GM18517 (cell line): ENCODE measurements around the gene CTIF.

Experiments
- ATAC-seq: cut with Tn5 transposase; IDR thresholded peaks from one replicate; pipeline ENCODE4 v1.9.1; 2021; ENCODE audit warnings: mild to moderate bottlenecking, moderate library complexity; ENCODE audit not compliant: unreplicated experiment

The CTIF gene

GRCh38 chr18:48599391-48599790 is 60.6 kb downstream of the CTIF start:
- ATAC-seq = no peak

GRCh38 chr18:48600046-48600445 is 61.2 kb downstream of the CTIF start:
- no peak for ATAC-seq

- no peak for ATAC-seq
Observed at GRCh38 chr18:48600456-48601090, 61.7 kb downstream of the CTIF start.

GRCh38 chr18:48601343-48601742 is 62.5 kb downstream of the CTIF start:
- no peak for ATAC-seq

- ATAC-seq = no peak
Observed at GRCh38 chr18:48602759-48603390, 64.0 kb downstream of the CTIF start.

GRCh38 chr18:48605408-48605845 is 66.6 kb downstream of the CTIF start:
- ATAC-seq = no peak

- no peak for ATAC-seq
Observed at GRCh38 chr18:48607056-48607984, 68.5 kb downstream of the CTIF start.

GRCh38 chr18:48608581-48608980 is 69.8 kb downstream of the CTIF start:
- ATAC-seq = no peak

- ATAC-seq = no peak
Observed at GRCh38 chr18:48609114-48609513, 70.3 kb downstream of the CTIF start.

- no peak for ATAC-seq
Observed at GRCh38 chr18:48609820-48610815, 71.3 kb downstream of the CTIF start.

GRCh38 chr18:48611203-48611602 is 72.4 kb downstream of the CTIF start:
- no peak for ATAC-seq

- ATAC-seq = no peak
Observed at GRCh38 chr18:48611785-48612480, 73.1 kb downstream of the CTIF start.

- ATAC-seq = no peak
Observed at GRCh38 chr18:48612511-48612910, 73.7 kb downstream of the CTIF start.

- no peak for ATAC-seq
Observed at GRCh38 chr18:48612917-48613316, 74.1 kb downstream of the CTIF start.

- no peak for ATAC-seq
Observed at GRCh38 chr18:48613589-48614404, 75.0 kb downstream of the CTIF start.

GRCh38 chr18:48615566-48616401 is 77.0 kb downstream of the CTIF start:
- no peak for ATAC-seq

GRCh38 chr18:48616484-48617255 is 77.8 kb downstream of the CTIF start:
- ATAC-seq = no peak
